Loucy (cell line): ENCODE results near the gene TNRC6C.

Experiments used
- CTCF ChIP-seq: fragments of 200-600 bp; sonication (generic); conservative IDR thresholded peaks from 2 replicates; pipeline ENCODE4 v1.5.1; 2014; ENCODE audit warnings: mild to moderate bottlenecking, antibody characterized with exemption, low read length
- EZH2phosphoT487 ChIP-seq: fragments of 200-600 bp; IDR thresholded peaks from 2 replicates; pipeline ENCODE4 v1.6.1; 2018; ENCODE audit warnings: antibody characterized with exemption, mild to moderate bottlenecking, moderate library complexity, borderline replicate concordance

GRCh38 chr17:78031435-78031834 lies 72.9 kb downstream of the TNRC6C start:
- TF ChIP-seq CTCF (no peak), EZH2phosphoT487 (no peak)
